GM21390 (cell line): ENCODE measurements around the gene OTOS.

Source experiments
- ATAC-seq: cut with Tn5 transposase; IDR thresholded peaks from one replicate; pipeline ENCODE4 v1.9.1; 2021; ENCODE audit not compliant: unreplicated experiment

The OTOS gene

GRCh38 chr2:240168041-240168440, 27.6 kb upstream of the OTOS start:
- no peak for ATAC-seq

GRCh38 chr2:240167588-240167880, 27.1 kb upstream of the OTOS start:
- no peak for ATAC-seq

- no peak for ATAC-seq
These were observed 26.5 kb upstream of the OTOS start for GRCh38 chr2:240166761-240167587.

- ATAC-seq: no peak
These were observed 25.7 kb upstream of the OTOS start for GRCh38 chr2:240166191-240166590.

DNA sequence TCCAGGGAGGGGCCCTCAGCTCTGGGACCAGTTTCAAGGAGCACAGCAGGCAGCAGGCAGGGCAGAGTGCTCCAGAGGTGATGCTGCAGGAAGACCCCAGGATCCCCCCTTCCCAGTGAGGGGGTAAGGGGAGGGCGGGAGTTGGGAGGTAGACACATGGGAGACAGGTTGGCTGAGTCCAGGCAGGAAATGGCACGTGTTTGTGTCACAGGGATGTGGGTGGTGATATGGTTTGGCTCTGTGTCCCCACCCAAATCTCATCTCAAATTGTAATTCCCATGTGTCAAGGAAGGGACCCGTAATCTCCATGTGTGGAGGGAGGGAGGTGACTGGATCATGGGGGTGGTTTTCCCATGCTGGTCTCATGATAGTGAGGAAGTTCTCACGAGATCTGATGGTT, 25.2 kb upstream of the OTOS start:
- no peak for ATAC-seq

DNA sequence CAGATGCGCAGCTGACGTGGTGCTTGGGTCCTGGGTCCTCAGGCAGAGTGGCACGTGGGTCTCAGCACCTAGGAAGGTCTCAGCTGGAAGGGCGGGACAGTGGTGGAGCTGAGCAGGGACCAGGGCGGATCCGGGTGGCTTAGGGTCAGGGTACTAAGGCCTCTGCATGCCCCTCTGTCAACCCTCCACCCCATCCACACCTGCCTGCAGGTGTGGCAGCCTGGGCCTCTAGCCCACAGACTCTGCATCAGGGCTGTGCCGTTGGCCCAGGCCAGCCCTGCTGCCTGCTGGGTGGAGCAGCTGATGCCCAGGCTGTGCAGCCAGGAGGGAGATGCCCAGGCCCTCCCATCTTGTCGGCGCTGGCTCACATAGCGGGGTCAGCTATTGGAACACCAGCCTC, 24.6 kb upstream of the OTOS start:
- ATAC-seq: no peak

DNA sequence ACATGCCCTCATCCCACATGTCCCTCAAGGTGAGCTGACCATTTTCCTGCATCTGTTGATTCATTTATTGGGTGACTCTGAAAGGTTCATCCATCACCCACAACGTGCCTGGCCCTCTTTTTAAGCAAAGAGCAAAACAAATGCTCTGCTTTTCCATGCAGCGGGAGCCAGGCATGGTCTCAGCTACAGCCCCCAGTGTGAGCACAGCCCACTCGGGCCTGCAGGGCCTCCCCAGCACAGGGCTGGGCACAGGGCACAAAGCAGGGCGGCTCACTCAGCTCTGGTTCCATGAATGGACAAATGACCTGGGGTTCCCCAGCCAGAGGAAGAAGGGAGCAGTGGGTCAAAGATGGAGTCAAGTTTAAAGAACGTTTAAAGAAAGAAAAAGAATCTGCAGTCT, 24.1 kb upstream of the OTOS start:
- no peak for ATAC-seq

- ATAC-seq: no peak
These were observed 23.6 kb upstream of the OTOS start for GRCh38 chr2:240163844-240164574.

DNA sequence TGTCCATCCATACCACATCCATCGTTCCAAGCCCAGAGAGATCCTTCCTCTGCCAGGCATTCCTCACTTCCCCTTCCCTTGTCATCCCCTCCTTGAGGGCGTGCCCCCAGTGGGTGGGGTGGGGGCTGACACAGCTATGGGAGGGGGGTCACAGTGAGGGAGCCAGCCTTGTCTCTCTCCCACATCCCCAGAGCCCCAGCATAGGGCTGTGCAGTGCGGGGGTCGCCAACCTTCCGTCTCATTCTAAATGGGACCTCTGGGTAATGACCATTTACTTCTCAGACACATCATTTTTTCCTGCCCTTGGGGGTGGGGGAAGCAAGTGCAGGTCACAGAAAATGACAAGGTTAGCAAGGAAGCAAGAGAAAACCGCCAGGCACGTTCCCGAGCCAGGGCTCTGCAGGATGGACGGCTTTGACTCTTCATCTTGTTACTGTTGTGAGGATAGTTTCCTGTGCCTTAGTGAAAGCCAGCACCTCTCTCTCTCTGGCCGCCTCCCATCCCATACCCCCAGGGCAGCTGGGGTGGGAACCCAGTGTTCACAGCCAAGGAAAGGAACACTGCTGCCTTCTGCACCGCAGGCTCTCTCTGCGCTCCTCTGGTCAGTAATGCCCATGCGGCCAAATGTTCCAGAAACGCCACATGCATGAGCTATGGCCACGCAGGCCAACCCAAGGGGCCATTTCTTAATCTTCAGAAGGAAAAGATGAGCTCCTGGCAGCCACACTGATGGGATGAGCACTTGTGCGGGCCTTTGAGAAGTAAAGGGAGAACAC, 22.7 kb upstream of the OTOS start:
- no peak for ATAC-seq

DNA sequence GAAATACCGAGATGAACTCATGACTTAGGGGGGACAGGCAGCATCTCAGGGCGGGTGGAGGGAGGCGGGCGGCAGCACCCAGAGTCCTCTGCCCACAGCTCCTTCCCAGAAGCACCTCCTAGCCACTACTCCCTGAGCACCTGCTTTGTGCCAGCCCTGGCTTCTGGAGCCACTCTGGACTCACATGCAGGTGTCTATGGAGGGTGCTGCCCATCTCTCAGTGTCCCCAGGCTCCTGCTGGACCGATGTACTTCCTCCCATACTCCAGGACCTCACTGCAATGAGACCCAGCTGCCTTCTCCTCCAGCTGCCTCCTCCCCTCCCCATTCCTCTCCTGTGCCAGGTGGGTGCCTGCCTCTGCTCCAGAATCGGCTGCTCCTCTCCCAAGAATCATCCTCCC, 22.1 kb upstream of the OTOS start:
- ATAC-seq: no peak

- ATAC-seq: no peak
These were observed 21.6 kb upstream of the OTOS start for GRCh38 chr2:240162032-240162431.

GRCh38 chr2:240161087-240161750, 20.8 kb upstream of the OTOS start:
- ATAC-seq: no peak

GRCh38 chr2:240160291-240161086, 20.0 kb upstream of the OTOS start:
- no peak for ATAC-seq

- no peak for ATAC-seq
These were observed 18.9 kb upstream of the OTOS start for GRCh38 chr2:240159251-240159839.

DNA sequence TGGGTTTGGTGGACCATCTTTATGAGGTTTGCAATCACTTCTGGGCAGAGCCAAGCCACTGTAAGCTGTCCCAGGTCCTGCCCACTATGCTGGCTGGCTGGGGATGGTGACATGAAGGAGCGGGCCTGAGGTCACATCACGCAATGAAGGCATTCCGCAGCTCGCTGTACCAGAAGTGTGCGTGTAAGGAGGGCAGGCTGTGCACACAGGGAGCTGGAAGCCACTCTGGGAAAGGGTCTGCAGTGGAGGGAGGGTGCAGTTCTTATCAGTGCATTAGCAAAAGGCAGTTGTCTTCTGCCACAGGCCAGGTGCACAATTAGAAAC, 16.7 kb upstream of the OTOS start:
- no peak for ATAC-seq

DNA sequence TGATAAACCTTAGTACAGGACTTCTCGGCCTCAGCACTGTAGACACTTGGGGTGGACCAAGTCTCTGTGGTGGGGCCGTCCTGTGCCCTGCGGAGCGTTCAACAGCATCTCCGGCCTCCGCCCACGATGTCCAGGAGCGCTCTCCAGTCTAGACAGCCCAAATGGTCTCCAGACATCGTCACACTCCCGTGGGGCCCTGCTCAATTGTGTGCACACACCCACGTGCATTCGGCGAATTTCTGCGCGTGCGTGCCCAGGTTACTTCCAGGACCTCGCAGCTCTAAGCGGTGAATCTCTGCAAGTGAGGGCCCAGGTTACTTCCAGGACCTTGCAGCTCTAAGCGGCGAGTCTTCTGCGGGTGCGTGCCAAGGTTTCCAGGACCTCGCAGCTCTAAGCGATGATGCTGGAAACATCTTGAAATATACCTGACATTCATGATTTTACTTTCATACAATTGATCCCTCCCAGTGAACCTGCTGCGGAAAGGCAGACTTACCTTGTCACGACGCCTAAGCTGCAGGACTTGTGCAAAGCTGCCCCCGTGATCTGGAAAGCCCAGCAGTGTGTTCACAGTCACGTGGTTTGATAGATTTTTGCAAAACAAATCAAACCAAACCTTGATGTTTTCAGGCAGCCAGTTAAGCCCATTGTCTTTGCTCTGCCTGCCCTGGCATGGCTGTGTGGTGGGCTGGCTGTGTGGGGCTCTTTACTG, 16.1 kb upstream of the OTOS start:
- ATAC-seq: no peak

GRCh38 chr2:240155745-240156390, 15.4 kb upstream of the OTOS start:
- ATAC-seq: no peak

DNA sequence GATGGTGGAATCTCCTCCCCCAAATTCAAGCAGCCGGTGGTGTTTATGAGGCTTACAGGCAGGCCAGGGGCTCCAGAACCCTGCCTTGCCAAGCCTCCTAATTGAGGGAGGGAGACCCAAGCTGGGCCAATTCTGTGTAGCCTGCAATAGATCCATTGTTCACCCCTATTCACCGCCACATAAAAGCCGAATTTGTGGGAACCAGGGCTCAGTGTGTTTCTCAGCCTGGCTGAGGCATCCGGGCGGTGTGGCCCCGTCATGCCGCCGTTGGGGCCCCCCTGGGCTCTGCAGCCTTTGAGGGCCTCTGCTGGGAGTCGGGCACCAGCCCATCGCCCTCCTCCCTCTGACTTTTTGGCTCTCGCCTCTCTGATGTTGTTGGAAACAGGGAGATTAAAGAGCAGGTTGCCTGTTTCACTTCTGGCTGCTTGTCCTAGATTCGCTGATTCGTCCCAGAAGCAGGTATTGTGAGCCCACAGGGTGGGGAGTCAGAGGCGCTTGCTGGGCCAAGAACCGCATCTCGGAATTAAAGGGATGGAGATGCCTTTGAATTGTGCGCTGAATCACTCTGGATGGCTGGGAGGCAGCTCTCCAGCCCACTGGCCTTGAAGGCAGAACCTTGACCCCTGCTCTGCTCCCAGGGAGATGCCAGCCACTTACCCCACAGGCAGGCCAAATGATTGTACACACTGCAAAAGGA, 14.7 kb upstream of the OTOS start:
- no peak for ATAC-seq

DNA sequence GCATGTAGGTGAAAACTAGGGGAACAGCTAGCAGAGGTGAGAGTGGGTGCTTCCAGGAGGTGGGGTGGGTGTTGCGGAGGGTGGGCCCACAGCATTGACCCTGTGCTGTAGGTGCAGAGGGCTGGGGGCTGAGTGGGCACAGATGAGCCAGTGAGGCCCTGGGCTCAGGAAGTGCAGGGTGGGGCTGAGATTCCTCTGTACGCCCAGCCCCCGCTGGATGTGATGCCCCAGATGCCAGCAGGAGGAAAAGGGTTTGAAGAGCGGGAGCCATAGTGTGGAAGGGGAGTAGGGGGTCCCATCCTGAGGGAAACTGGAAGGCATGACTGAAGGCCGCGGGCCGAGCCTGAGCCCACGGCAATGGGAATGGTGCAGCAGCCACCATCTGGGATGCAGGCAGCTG, 14.1 kb upstream of the OTOS start:
- no peak for ATAC-seq
